AG09319 (cell line): ENCODE results near the gene SLMAP.

Experiments
- DNase-seq: peaks from one replicate; pipeline ENCODE4 v3.0.0-alpha.2; 2010; ENCODE audit warnings: low read depth; ENCODE audit errors: extremely low read depth
- CTCF ChIP-seq: IDR thresholded peaks from 2 replicates; pipeline ENCODE4 v1.5.1; 2011; ENCODE audit warnings: low read depth, mild to moderate bottlenecking, inconsistent platforms, low read length, moderate library complexity

SLMAP gene

DNA sequence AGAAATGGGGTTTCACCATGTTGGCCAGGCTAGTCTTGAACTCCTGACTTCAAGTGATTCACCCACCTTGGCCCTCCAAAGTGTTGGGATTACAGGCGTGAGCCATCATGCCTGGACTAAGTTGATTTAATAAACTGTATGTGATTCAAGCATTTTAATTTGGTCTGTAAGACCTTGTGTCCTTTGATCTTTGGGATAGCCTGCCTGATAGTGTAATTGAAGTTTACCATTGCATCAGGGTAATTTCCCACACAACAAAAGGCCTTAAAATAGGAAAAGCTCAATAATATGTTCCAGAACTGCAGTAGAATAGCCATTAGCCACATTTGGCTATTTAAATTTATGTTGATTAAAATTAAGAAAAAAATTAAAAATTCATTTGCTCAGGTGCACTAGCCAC is 38.0 kb upstream of the SLMAP start:
- no peak for TF ChIP-seq CTCF
- no peak for DNase-seq

GRCh38 chr3:57726397-57726796 is 29.7 kb upstream of the SLMAP start:
- no peak for TF ChIP-seq CTCF
- DNase-seq = no peak

GRCh38 chr3:57727106-57727505 is 29.0 kb upstream of the SLMAP start:
- no peak for DNase-seq
- TF ChIP-seq CTCF = no peak

- no peak for DNase-seq
- no peak for TF ChIP-seq CTCF
Measured at GRCh38 chr3:57729334-57730045, 26.6 kb upstream of the SLMAP start.

- no peak for DNase-seq
- TF ChIP-seq CTCF = no peak
Measured at GRCh38 chr3:57730682-57731081, 25.4 kb upstream of the SLMAP start.

DNA sequence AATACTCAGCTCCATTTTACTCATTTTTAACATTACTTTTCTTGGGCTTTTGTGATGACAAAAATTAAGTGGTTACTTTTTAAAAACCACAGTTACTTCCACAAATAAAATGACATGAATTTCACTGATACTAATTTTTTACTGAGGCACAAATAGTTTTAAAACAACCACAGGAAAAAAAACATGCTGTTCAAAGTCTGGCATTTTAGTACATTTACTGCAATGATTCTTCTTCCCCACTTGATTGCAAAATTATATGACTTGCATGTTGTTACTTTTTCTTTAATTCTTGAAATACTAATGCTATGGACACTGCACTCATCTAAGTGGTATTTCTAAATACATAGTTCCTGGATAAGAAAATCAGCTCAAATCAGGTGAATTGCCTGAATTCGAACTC is 24.8 kb upstream of the SLMAP start:
- no peak for DNase-seq
- TF ChIP-seq CTCF = no peak

DNA sequence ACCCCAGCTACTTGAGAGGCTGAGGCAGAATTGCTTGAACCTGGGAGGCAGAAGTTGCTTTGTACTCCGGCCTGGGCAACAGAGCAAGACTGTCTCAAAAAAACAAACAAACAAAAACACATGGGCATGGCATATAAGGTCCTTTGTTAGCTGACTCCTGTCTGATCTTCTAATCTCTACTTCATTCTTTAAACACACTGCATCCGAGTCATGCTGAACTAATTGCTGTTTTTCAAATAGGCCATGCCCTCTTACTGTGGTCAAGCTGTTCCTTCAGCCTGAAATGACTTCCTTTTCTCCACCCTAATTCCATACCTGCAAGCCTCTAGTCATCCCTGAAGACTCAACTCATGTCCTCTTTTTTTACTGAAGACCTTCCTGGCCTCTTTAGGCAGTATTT is 22.3 kb upstream of the SLMAP start:
- TF ChIP-seq CTCF = no peak
- no peak for DNase-seq
